Skeletal muscle satellite cell (primary cell): Measurements from ENCODE around the gene RNASEH2A.

Experiments used
- H3K27me3 ChIP-seq: 2 replicates; pipeline ENCODE4 v1.7.0; 2013; ENCODE audit warnings: low read length; ENCODE audit not compliant: control insufficient read depth, insufficient read depth
- H3K36me3 ChIP-seq: 2 replicates; pipeline ENCODE4 v1.7.0; 2013; ENCODE audit warnings: mild to moderate bottlenecking, control low read depth, low read length; ENCODE audit not compliant: insufficient read depth
- H3K4me1 ChIP-seq: 2 replicates; pipeline ENCODE4 v1.7.0; 2013; ENCODE audit warnings: low read length; ENCODE audit not compliant: control insufficient read depth, insufficient read depth
- H3K4me2 ChIP-seq: 2 replicates; pipeline ENCODE4 v1.7.0; 2013; ENCODE audit warnings: mild to moderate bottlenecking, low read length
- H3K4me3 ChIP-seq: 2 replicates; pipeline ENCODE4 v1.7.0; 2013; ENCODE audit warnings: low read length
- H3K9ac ChIP-seq: 2 replicates; pipeline ENCODE4 v1.7.0; 2013; ENCODE audit warnings: mild to moderate bottlenecking, low read depth, low read length, moderate library complexity
- H3K9me3 ChIP-seq: replicated peaks from 2 replicates; pipeline ENCODE4 v1.7.0; 2013; ENCODE audit warnings: mild to moderate bottlenecking, control low read depth, low read length

RNASEH2A gene

GRCh38 chr19:12789904-12790619 lies 16.3 kb upstream of the RNASEH2A start:
- Histone ChIP-seq H3K36me3 (peaks cover 10% of the 10 kb centered on the region), H3K4me1 (peaks cover 59% of the 10 kb centered on the region), H3K4me2 (peak overlapping the region; percentile 91), H3K9ac (peak overlapping the region; percentile 98), H3K4me3 (peak overlapping the region; percentile 69), H3K27me3 (no peaks in the 10 kb centered on the region), H3K9me3 (no peaks in the 10 kb centered on the region)

DNA sequence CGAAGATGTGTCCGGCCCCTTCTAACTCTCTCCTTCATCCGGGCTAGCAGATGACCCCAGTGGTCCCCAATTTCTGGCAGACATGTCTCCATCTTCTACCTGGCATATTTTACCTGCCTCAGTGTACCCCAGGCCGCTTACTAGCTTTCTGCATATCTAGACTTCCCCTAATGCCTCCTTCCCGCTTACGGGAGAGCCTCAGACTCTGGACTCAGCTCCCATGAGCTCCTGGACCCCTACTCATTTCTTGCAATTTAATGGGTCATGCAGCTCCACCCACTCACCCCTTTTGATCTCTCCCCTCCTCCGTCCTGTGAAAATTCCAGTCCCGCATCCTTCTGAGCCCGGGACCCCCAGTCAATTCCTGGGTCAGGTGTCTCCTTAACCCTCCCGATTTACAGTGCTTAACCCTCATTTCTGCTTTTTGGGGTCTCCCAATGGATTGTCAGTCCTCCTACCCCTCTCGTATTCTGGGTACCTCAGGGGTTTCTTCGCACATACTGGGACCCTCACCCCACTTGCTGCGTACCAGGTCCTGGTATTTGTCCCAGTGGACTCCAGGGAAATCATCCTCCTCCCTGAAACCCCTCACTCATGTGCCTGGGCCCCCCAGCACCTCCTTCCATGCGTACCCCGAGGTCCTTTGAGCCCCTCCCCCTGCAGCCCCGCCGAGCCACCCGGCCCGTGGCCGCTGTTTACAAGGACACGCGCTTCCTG lies 15.6 kb upstream of the RNASEH2A start:
- Histone ChIP-seq H3K4me3 (peak overlapping the region; percentile 69), H3K9ac (peak overlapping the region; percentile 98), H3K36me3 (peaks cover 10% of the 10 kb centered on the region), H3K27me3 (no peaks in the 10 kb centered on the region), H3K4me1 (peaks cover 52% of the 10 kb centered on the region), H3K9me3 (no peaks in the 10 kb centered on the region), H3K4me2 (peak overlapping the region; percentile 91)

- Histone ChIP-seq H3K9me3 (no peaks in the 10 kb centered on the region), H3K27me3 (no peaks in the 10 kb centered on the region), H3K4me1 (peaks cover 51% of the 10 kb centered on the region), H3K4me3 (peak within 1 kb of the TSS; percentile 96), H3K36me3 (peaks cover 10% of the 10 kb centered on the region), H3K4me2 (peak within 1 kb of the TSS; percentile 91), H3K9ac (peak within 1 kb of the TSS; percentile 98)
Observed at GRCh38 chr19:12791345-12792050, 14.9 kb upstream of the RNASEH2A start, which contains the start of gene JUNB. Gene JUNB (plus strand): TSS chr19:12791486. CDS start chr19:12791772, 286 bp downstream.

DNA sequence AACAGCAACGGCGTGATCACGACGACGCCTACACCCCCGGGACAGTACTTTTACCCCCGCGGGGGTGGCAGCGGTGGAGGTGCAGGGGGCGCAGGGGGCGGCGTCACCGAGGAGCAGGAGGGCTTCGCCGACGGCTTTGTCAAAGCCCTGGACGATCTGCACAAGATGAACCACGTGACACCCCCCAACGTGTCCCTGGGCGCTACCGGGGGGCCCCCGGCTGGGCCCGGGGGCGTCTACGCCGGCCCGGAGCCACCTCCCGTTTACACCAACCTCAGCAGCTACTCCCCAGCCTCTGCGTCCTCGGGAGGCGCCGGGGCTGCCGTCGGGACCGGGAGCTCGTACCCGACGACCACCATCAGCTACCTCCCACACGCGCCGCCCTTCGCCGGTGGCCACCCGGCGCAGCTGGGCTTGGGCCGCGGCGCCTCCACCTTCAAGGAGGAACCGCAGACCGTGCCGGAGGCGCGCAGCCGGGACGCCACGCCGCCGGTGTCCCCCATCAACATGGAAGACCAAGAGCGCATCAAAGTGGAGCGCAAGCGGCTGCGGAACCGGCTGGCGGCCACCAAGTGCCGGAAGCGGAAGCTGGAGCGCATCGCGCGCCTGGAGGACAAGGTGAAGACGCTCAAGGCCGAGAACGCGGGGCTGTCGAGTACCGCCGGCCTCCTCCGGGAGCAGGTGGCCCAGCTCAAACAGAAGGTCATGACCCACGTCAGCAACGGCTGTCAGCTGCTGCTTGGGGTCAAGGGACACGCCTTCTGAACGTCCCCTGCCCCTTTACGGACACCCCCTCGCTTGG lies 14.1 kb upstream of the RNASEH2A start:
- peak overlapping the region; percentile 98 for H3K9ac ChIP-seq
- H3K4me2 ChIP-seq, result peak overlapping the region; percentile 91
- no peaks in the 10 kb centered on the region for H3K9me3 ChIP-seq
- peak overlapping the region; percentile 96 for H3K4me3 ChIP-seq
- peaks cover 43% of the 10 kb centered on the region for H3K4me1 ChIP-seq
- H3K36me3 ChIP-seq, result peaks cover 10% of the 10 kb centered on the region
- no peaks in the 10 kb centered on the region for H3K27me3 ChIP-seq

- H3K4me1 ChIP-seq, result peaks cover 41% of the 10 kb centered on the region
- H3K27me3 ChIP-seq, result no peaks in the 10 kb centered on the region
- peak overlapping the region; percentile 98 for H3K9ac ChIP-seq
- peak overlapping the region; percentile 96 for H3K4me3 ChIP-seq
- H3K9me3 ChIP-seq, result no peaks in the 10 kb centered on the region
- peaks cover 10% of the 10 kb centered on the region for H3K36me3 ChIP-seq
- peak overlapping the region; percentile 91 for H3K4me2 ChIP-seq
Observed at GRCh38 chr19:12792853-12793289, 13.5 kb upstream of the RNASEH2A start.

GRCh38 chr19:12793290-12794195 lies 12.8 kb upstream of the RNASEH2A start:
- H3K9ac ChIP-seq, result peak overlapping the region; percentile 98
- H3K9me3 ChIP-seq, result no peaks in the 10 kb centered on the region
- peak overlapping the region; percentile 91 for H3K4me2 ChIP-seq
- peaks cover 10% of the 10 kb centered on the region for H3K36me3 ChIP-seq
- H3K27me3 ChIP-seq, result no peaks in the 10 kb centered on the region
- H3K4me3 ChIP-seq, result peak overlapping the region; percentile 96
- peaks cover 34% of the 10 kb centered on the region for H3K4me1 ChIP-seq

- Histone ChIP-seq H3K9me3 (no peaks in the 10 kb centered on the region), H3K4me1 (peaks cover 26% of the 10 kb centered on the region), H3K4me2 (peak overlapping the region; percentile 91), H3K36me3 (peaks cover 11% of the 10 kb centered on the region), H3K4me3 (peak overlapping the region; percentile 96), H3K27me3 (no peaks in the 10 kb centered on the region), H3K9ac (peak overlapping the region; percentile 98)
Observed at GRCh38 chr19:12794196-12794941, 12.0 kb upstream of the RNASEH2A start.

GRCh38 chr19:12794971-12795381 lies 11.4 kb upstream of the RNASEH2A start:
- Histone ChIP-seq H3K36me3 (peaks cover 17% of the 10 kb centered on the region), H3K4me2 (no peak overlapping the region), H3K27me3 (no peaks in the 10 kb centered on the region), H3K4me3 (no peak overlapping the region), H3K4me1 (peaks cover 25% of the 10 kb centered on the region), H3K9me3 (no peaks in the 10 kb centered on the region), H3K9ac (no peak overlapping the region)

DNA sequence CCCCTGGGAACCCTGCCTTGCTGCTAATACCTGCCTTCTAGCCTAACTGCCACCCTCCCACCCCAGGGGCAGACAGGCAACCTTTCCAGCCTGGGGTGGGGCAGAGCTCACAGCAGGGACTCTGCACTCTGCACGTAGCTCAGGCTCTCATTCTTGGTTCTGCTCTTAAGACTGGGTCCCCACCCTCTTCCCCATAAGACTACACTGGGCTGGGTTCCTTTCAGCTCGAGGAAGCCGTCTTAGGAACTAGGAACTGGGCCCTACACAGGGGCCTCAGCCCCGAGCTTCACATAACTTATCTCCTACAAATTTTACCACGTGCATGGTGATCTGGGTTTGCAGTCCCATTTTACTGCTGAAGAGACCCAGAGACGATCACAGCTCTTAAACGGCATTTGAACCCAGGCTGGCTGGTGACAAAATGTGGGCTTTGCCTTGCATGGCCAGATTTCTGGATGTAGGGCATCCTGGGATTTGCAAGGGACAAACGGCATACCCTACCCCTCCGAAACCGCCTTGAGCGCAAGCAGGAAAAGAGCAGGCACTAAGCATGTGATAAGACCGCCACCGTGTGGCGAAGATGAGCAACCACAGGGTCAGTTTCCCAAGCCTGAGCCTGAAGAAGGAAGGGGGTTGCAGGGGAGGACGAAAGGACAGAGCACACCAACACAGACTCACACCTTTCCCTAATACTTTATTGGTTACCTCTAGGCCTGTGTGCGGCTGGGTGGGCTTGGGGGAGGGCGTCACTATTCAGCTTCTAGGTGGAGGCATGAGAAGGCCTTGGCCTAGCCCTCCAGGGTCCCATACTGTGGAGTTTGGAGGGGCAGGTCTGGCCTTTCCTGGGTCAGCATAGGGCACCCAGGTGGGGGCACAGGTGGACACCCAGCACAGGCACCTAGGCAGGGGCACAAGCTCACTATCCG lies 10.0 kb upstream of the RNASEH2A start:
- Histone ChIP-seq H3K27me3 (no peaks in the 10 kb centered on the region), H3K4me2 (peak overlapping the region; percentile 61), H3K36me3 (peaks cover 23% of the 10 kb centered on the region), H3K4me1 (peaks cover 24% of the 10 kb centered on the region), H3K9ac (no peak overlapping the region), H3K4me3 (no peak overlapping the region), H3K9me3 (no peaks in the 10 kb centered on the region)
